A549 (cell line): ENCODE results near the gene CSN1S1.

Experiments used
- CEBPB ChIP-seq, 2 experiments: fragments of >200 bp in 1 of 2; sonication (Bioruptor Twin) in 1 of 2; formaldehyde crosslinking in 1 of 2; IDR thresholded peaks; 2 replicates each; pipeline ENCODE4 v1.6.1; 2012 to 2016
- CHD4 ChIP-seq: fragments of 200-600 bp; sonication (generic); IDR thresholded peaks from 2 replicates; pipeline ENCODE4 v1.6.1; 2016; ENCODE audit warnings: antibody characterized with exemption, mild to moderate bottlenecking, borderline replicate concordance
- EP300 ChIP-seq, 2 experiments: fragments of >200 bp; sonication (Bioruptor Twin); formaldehyde crosslinking; IDR thresholded peaks; 2 replicates in 1 of 2; 3 replicates in 1 of 2; pipeline ENCODE4 v1.6.1; 2016 to 2017
- KDM1A ChIP-seq: fragments of 200-600 bp; sonication (generic); IDR thresholded peaks from 2 replicates; pipeline ENCODE4 v1.6.1; 2016; ENCODE audit warnings: low read depth, mild to moderate bottlenecking
- POLR2A ChIP-seq: IDR thresholded peaks from 2 replicates; pipeline ENCODE4 v1.6.1; 2012; ENCODE audit warnings: mild to moderate bottlenecking, low read length
- SREBF2 ChIP-seq: fragments of 450-650 bp; IDR thresholded peaks from 2 replicates; pipeline ENCODE4 v1.6.1; 2014; ENCODE audit warnings: mild to moderate bottlenecking, moderate library complexity
- ZNF302 ChIP-seq: fragments of 250-450 bp; sonication (Bioruptor Pico); IDR thresholded peaks from 2 replicates; pipeline ENCODE4 v1.9.0; 2021; ENCODE audit warnings: inconsistent platforms, mild to moderate bottlenecking, moderate library complexity
- TF ChIP-seq, protein P1 (sequence below): fragments of >200 bp; sonication (Bioruptor Twin); formaldehyde crosslinking; IDR thresholded peaks from 3 replicates; pipeline ENCODE4 v1.5.1; 2016
- TF ChIP-seq, protein P2 (sequence below): fragments of 200-600 bp; sonication (generic); IDR thresholded peaks from 2 replicates; pipeline ENCODE4 v1.6.1; 2016; ENCODE audit warnings: antibody characterized with exemption, mild to moderate bottlenecking, moderate library complexity

DNA sequence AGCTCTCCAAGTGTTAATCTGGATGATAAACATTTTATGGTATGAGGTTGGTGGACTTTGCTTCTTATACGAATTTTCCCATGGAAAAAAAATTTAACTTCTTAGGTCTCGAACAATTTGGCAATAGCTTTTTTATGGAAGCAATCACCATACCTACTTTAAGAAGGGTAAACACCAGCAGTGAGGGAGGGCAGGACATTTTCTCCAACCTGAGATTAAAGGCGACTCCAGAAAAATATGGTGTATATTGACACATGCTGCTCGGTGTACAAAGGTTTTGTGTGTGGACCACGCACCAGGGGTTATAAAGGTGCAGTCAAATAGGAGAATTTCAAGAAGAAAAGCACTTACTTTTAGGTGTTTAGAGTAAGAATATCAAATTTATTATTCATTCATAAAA lies 36.7 kb upstream of the CSN1S1 start:
- TF ChIP-seq, protein P1, sequence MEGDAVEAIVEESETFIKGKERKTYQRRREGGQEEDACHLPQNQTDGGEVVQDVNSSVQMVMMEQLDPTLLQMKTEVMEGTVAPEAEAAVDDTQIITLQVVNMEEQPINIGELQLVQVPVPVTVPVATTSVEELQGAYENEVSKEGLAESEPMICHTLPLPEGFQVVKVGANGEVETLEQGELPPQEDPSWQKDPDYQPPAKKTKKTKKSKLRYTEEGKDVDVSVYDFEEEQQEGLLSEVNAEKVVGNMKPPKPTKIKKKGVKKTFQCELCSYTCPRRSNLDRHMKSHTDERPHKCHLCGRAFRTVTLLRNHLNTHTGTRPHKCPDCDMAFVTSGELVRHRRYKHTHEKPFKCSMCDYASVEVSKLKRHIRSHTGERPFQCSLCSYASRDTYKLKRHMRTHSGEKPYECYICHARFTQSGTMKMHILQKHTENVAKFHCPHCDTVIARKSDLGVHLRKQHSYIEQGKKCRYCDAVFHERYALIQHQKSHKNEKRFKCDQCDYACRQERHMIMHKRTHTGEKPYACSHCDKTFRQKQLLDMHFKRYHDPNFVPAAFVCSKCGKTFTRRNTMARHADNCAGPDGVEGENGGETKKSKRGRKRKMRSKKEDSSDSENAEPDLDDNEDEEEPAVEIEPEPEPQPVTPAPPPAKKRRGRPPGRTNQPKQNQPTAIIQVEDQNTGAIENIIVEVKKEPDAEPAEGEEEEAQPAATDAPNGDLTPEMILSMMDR, result no peak
- TF ChIP-seq CEBPB (IDR thresholded peaks at IDR 0.05), result no peak
- TF ChIP-seq EP300 (IDR thresholded peaks at IDR 0.05), result no peak
- TF ChIP-seq, protein P2, sequence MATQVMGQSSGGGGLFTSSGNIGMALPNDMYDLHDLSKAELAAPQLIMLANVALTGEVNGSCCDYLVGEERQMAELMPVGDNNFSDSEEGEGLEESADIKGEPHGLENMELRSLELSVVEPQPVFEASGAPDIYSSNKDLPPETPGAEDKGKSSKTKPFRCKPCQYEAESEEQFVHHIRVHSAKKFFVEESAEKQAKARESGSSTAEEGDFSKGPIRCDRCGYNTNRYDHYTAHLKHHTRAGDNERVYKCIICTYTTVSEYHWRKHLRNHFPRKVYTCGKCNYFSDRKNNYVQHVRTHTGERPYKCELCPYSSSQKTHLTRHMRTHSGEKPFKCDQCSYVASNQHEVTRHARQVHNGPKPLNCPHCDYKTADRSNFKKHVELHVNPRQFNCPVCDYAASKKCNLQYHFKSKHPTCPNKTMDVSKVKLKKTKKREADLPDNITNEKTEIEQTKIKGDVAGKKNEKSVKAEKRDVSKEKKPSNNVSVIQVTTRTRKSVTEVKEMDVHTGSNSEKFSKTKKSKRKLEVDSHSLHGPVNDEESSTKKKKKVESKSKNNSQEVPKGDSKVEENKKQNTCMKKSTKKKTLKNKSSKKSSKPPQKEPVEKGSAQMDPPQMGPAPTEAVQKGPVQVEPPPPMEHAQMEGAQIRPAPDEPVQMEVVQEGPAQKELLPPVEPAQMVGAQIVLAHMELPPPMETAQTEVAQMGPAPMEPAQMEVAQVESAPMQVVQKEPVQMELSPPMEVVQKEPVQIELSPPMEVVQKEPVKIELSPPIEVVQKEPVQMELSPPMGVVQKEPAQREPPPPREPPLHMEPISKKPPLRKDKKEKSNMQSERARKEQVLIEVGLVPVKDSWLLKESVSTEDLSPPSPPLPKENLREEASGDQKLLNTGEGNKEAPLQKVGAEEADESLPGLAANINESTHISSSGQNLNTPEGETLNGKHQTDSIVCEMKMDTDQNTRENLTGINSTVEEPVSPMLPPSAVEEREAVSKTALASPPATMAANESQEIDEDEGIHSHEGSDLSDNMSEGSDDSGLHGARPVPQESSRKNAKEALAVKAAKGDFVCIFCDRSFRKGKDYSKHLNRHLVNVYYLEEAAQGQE, result no peak
- TF ChIP-seq CHD4, result no peak
- no peak for TF ChIP-seq SREBF2
- no peak for TF ChIP-seq POLR2A
- no peak for TF ChIP-seq ZNF302 (CRISPR knock-in tag)
- TF ChIP-seq KDM1A, result no peak
